ENCODE data around the gene NEU3.
"Not testable (repeated sequence)": the region's sequence is repeated elsewhere in the genome, so short reads cannot be mapped to it uniquely, and the experiment has no call there.

Gene NEU3

DNA sequence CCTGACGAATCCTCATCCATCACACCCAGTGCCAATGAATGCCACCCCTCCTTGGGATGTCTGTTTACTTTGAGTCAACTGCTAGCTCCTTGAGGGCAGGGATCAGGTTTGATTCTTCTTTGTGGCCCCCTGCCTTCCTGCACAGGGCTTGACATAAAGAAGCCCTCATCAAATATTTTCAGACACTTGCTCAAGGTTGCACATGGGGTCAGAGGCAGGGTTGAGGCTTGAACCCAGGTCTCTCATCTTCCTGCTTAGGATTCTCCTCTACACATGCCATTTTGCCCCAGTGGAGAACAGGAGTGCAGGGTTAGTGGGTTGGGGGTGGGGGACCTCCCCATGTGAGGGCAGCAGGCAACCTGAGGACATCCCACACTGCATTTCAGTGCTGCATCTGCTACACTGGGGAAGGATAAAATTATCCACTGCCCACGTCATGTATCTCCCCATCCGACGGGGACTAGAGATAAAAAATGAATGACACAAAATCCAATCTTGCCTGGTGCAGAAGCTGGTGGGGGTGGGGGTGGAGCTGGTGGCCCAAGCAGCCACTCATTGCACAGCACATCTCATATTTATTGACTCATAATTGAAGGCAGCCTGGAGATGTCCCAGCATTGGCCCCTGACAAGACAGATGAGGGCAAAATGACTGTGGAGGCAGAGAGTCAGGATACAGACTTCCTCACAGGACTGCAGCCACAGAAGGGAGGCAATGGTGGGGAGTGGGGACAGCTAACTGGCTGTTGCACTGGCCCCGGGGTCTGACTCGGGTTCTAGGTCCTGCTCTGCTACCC, 41.3 kb downstream of the NEU3 start:
- DNase-seq (ENCODE audit: low spot score): no peak

DNA sequence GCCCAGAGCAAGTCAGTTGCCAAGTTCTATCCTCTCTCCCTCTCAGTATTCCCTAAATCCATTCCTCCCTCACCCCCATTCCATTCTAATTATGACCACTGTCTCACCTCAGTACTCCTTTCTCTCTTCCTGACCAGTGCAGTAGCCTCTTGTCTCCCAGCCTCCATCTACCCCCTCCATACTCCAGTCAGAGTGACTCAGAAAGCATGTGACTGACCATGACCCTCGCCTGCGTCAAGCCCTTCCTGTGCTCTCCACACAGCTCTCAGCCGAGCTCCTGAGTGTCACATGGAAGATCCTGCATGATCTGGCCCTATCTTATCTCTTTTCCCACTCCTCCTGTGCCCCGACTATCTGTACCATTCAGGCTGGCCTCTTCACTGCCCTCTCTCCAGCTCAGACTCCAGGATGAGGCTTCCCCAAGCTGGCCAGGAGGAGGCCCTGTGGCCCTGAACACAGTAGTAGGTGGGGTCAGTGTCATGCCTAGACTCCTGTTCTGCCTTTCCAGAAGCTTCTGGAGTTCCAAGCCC, 42.6 kb downstream of the NEU3 start:
- DNase-seq (ENCODE audit: low spot score): peak; percentile 29

DNA sequence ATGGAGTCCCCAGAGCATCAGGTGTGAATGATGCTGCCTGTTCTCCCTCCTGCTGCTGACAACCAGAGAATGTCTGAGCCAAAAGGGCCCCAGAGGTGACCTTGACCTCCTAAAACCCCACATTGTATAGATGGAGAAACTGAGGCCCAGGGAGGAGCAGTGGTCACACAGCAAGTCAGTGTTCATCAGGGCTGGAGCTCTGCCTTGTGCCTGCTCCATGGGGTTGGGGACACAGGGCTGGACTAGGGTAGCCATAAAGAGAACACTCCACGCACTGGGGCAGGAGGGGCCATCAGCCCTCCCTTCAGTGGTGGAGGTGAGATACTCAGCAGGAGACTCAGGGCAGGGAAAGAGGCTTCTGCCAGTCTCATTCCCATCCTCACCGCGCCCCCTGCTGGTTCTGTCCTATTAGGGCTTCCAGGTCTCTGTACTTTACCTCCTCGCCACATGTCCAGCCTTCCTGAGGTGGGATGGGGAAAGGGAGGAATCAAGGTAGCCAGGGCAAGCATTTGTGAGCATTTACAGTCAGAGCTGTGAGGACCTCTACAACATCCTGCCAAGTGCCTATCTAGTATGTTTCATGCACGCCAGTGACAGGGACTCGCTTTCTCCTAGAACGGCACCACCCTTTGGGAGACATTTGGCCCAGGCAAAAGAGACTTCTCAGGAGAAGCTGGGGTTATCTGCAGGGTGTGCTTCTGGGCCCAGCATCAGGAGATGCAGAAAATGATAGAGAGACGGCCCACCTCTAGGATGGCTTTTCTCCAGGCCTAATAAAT, 43.2 kb downstream of the NEU3 start:
- DNase-seq (ENCODE audit: low spot score): peak; percentile 64

DNA sequence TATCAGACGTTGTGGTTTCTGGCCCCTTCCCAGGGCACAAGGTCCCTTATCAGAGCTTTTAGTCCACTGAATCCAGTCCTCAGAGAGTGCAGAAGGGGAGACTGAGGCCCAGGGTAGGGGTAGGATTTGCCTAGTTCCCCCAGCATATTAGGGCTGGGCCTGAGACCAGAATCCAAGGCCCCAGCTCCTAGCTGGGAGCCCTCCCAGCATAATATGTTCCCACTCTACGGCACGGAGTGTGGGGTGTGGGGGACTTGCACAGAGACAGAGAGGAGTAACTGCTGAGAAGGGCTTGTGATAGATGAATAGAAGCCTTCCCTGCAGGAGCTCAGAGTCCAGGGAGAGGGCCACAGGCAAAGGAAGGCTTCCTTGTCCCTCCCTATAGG, 43.8 kb downstream of the NEU3 start:
- no peak for DNase-seq (ENCODE audit: low spot score)

DNA sequence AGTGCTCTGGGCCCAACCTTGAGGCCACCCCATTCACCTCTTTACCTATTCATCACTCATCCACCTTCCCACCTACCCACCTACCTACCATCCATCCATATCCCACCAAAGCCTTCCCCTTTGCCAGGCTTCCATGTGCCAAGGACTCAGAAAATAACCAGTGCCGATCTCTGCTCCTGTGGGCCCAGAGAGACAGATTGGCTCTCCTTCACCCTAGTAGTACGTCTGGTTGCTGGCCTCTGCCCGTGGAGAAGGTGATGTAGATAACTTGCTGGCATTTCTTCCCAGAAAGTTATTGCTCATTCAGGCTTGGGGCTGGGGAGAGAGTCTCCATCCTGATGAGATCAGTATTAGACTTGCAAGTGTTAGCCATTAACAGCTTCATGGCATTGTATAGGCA, 45.2 kb downstream of the NEU3 start:
- DNase-seq (ENCODE audit: low spot score): no peak

DNA sequence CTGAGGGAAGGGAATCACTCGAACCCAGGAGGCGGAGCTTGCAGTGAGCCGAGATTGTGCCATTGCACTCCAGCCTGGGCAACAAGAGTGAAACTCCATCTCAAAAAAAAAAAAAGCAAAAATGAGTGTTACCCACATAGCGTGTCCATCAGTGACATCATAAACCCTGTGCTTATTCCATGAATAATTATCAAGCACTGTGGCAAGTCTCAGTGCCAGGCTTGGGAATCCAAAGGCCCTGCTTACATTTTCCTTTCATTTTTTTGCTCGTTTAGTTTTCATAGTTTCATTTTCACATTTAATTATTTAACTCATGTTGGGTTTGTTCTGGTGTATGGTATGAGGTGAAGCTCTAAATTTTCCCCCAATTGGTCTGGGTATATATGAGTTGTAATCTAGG, 46.5 kb downstream of the NEU3 start:
- DNase-seq (ENCODE audit: low spot score): no peak

DNA sequence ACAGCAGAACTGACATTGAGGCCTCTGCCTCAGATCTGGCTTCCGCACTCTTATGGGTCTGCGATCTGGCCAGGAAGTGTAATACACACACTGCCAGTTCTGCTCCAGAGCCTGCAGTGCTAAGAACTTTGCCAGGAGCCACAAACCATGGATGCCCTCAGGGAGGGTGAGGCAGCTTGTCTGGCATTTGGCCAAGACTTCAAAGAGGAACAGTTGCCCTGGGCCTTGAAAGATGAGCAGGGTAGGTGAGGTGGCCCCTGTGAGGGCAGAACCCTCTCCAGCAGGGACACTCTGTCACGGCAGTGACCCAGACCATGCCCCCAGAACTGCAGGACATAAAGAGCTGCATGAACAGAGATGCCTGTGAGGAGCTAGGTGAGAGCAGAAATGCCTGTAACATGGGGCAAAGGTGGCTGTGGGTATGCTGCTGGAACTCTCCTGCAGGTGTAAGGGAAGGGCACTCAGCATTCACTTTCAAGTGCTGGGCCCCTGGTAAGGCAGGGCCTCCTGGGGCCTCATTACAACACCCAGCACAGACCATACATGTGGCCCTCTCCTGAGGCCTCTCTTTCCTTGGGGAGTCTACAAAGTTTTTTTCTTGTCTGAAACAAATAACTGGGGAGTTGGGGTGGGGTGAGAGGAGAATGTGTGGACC, 47.3 kb downstream of the NEU3 start:
- DNase-seq (ENCODE audit: low spot score): no peak

DNA sequence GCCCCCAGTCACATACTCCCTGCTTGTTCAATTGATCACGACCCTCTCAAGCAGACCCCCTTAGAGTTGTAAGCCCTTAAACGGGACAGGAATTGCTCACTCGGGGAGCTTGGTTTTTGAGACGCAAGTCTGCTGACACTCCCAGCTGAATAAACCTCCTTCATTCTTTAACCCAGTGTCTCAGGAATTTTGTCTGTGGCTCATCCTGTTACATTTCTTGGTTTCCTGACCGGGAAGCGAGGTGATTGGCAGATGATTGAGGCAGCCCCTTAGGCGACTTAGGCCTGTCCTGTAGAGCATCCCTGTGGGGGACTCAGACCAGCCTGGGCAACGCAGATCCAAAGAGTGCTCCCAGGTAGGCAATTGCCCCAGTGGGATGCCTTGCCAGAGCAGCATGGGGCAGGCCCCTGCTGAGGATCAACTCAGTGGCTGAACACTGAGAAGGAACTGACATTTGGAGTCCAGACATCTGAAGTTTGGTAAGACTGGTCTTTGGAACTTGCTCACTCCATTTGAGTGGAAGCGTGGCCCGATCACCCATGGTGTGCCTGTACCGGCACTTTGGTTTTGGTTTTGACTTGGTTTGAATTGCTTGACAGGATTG, 51.5 kb downstream of the NEU3 start:
- no peak for DNase-seq (ENCODE audit: low spot score)

DNA sequence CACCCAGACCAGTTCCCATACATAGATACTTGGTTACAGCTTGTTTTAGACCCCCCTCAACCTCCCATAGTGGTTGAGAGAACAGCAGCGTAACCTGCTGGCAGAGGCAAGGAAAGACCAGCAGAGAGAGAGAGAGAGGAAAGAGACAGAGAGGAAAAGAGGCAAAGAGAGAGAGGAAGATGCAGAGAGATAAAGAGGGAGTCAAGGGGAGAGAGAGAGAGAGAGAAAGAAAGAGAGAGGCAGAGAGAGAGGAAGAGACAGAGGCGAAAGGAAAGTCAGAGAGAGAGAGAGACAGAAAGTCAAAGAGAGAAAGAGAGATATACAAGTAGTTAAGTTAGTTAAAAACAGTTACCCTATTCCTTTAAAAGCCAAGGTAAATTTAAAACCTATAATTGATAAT, 52.5 kb downstream of the NEU3 start:
- DNase-seq (ENCODE audit: low spot score): no peak

DNA sequence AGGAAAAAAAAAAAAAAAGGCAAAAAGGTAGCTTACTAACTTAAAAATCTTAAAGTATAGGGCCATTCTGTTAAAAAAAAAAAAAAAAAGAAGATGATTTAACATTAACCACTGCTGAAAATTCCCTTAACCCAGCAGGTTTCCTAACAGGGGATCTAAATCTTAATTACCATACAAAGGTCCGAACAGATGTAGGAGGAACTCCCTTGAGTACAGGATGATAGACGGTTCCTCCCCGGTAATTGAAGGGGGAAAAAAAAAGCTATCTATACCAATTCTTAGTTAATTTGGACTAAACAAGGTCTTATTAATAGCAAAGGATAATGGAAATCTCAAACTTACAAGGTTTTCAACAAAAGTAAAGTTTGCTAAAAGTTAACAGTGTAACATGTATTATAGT, 53.1 kb downstream of the NEU3 start:
- DNase-seq (ENCODE audit: low spot score): not testable (repeated sequence)

DNA sequence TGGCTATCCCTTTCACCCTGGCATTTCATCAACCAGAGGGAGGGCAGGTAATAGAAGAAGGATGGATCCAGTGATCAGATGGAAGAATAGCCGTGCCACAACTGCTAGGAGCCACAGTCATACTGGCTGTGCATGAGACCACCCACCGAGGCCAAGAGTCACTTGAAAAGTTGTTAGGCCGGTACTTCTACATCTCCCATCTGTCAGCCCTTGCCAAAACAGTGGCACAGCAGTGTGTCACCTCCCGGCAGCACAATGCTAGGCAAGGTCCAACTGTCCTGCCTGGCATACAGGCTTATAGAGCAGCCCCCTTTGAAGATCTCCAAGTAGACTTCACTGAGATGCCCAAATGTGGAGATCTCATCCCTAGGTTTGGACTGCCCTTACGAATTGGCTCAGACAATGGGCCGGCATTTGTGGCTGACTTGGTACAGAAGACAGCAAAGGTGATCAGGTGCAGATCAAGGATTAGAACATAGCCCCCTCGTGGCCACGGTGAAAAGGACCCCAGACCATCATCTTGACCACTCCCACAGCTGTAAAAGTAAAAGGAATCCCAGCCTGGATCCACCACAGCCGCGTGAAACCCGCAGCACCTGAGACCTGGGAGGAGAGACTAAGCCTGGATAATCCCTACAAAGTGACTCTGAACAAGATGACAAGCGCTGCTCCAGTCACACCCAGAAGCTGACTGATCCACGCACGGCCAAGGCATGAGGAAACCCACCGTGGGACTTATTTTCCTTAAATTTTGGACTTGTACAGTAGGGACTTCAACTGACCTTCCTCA, 55.8 kb downstream of the NEU3 start:
- not testable (repeated sequence) for DNase-seq (ENCODE audit: low spot score)

DNA sequence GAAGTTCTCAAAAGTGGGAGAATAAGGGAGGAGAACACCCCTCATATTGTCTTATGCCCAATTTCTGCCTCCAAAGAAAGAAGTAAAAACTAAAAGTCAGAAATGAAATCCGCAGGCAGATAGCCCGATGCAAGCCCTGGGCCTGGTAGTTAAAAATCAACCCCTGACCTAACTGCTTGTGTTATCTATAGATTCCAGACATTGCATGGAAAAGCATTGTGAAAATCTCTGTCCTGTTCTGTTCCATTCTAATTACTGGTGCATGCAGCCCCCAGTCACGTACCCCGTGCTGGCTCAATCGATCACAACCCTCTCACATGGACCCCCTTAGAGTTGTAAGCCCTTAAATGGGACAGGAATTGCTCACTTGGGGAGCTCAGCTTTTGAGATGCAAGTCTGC, 57.9 kb downstream of the NEU3 start:
- not testable (repeated sequence) for DNase-seq (ENCODE audit: low spot score)

DNA sequence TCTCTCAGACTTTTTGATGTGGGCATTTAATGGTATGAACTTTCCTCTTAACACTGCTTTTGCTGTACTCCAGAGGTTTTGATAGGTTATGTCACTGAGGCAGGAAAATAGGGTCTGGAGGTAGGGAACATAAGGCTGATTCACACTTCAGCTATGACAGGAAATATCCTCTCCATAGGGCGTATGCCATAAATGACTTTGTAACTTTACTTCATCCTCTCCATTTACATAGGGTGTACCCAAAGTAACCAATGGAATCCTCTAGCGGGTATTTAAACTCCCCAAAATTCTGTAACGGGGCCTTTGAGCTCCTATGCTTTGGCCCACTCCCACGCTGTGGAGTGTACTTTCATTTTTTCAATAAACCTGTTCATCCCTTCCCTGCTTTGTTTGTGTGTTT, 58.5 kb downstream of the NEU3 start:
- no peak for DNase-seq (ENCODE audit: low spot score)

DNA sequence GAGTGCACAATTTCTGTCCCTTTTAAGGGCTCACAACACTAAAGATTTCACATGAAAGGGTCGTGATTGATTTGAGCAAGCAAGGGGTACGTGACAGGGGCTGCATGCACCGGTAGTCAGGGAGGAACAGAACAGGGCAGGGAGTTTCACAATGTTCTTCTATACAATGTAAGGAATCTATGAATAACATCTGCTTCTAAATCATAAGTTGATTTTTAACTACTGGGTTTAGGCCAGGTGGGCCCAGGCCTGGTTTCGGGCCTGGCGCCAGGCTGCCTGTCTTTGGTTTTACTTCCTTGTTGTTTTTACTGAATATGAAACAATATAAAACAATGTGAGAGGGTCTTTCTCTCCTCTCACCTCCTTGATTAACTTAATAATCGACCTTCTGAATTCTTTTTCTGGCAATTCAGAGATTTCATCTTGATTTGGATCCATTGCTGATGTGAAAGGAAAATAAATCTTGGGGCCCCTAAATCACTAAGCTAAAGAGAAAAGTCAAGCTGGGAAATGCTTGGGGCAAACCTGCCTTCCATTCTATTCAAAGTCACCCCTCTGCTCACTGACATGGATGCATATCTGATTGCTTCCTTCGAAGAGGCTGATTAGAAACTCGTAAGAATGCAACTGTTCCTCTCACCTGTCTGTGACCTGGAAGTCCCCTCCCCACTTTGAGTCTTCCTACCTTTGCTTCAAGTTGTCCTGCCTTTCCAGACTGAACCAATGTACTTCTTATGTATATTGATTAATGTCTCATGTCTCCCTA, 61.0 kb downstream of the NEU3 start:
- DNase-seq (ENCODE audit: low spot score): not testable (repeated sequence)

DNA sequence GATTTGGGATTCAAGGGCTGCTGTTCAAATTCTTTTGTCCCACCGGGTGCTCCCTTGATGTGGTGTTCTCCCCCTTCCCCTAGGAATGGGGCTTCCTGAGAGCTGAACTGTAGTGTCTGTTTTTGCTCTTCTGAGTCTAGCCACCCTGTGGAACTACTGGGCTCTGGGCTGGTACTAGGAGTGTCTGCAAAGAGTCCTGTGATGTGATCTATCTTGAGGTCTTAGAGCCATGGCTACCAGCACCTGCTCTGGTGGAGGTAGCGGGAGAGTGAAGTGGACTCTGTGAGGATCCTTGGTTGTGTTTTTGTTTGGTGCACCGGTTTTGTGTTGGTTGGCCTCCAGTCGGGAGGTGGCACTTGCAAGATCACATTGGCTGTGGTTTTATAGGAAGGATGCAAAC, 61.8 kb downstream of the NEU3 start:
- DNase-seq (ENCODE audit: low spot score): no peak

DNA sequence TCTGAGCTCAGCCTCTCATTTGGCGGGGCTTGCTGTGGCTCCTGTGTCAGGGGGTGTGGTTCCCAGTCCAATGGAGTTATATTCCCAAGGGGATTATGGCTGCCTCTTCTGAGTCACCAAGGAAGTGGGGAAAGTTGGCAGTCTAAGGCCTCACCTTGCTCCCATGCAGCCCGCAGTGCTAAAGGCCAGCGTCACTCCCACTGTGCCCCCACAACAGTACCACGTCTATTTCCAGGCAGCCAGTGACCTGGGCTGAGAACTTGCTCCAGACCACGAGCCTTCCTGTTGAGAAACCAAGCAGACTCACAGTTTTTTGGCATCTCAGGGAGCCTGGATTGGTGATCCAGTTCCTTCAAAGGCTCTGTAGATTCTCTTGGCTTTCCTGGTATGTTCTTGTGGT, 62.3 kb downstream of the NEU3 start:
- DNase-seq (ENCODE audit: low spot score): no peak

DNA sequence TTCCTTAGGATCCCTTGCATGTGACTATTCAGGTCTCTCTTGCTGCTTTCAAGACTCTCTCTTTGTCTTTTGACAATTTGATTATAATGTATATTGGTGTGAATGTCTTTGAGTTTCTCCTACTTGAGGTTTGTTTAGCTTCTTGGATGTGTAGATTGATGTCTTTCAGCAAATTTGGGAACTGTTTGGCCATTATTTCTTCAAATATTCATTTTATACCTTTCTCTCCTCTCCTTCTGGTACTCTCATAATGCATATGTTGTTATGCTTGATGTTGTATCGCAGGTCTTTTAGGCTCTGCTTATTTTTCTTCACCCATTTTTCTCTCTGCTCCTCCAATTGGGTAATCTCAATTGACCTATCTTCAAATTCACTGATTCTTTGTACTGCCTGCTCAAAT, 63.7 kb downstream of the NEU3 start:
- DNase-seq (ENCODE audit: low spot score): no peak

DNA sequence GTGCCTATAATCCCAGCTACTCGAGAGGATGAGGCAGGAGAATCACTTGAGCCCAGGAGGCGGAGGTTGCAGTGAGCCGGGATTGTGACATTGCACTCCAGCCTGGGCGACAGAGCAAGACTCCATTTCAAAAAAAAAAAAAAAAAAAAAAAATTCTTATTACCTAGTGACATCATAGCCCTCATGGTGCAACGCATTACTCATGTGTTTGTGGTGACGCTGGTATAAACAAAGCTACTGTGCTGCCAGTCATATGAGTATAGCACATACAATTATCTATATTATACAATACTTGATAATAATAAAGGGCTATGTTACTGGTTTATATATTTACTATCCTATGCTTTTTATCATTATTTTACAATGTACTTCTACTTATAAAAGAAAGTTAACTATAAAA, 66.8 kb downstream of the NEU3 start:
- no peak for DNase-seq (ENCODE audit: low spot score)

DNA sequence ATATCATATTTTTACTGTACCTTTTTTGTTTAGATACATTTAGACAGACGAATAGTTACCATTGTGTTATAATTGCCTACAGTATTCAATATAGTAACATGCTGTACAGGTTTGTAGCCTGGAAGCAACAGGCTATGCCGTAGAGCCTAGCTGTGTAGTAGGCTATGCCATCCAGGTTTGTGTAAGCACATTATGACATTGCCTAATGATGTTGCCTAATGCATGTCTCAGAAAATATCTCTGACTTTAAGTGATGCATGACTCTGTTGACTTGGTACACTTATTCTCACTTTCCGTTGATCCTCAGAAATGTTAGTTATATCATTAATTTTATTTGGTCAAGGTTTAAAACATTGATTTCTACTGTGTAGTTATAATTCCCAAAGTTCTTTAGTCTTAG, 68.1 kb downstream of the NEU3 start:
- DNase-seq (ENCODE audit: low spot score): no peak

DNA sequence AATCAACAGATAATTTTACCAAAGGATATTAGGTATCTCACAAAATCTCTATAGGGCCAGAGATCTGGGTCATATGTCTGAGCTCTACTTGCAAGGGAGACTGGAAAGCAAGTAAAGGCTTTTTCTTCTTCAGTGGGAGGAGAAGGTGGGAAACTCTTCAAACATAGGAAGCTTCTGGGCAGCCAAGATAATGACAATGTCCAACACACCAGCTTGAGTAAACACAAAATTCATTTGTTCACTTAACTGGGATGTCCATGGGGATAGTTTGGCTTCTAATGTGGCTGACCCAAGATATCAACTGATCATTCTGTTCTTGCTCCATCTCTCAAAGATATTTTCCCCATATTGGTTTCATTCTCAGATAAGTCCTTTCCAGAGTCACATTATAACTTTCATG, 70.6 kb downstream of the NEU3 start:
- no peak for DNase-seq (ENCODE audit: low spot score)
